Panc1 (cell line): ENCODE data around the gene PBX1.

Source experiments
- CTCF ChIP-seq: fragments of 450-650 bp; IDR thresholded peaks from 2 replicates; pipeline ENCODE4 v1.5.1; 2017; ENCODE audit warnings: mild to moderate bottlenecking
- POLR2AphosphoS5 ChIP-seq: IDR thresholded peaks from 2 replicates; pipeline ENCODE4 v1.6.1; 2012; ENCODE audit warnings: mild to moderate bottlenecking, low read depth, low read length, moderate library complexity
- REST ChIP-seq, 2 experiments: IDR thresholded peaks; 2 replicates each; pipeline ENCODE4 v1.6.1; 2011 to 2012; ENCODE audit warnings: low read depth in 2 of 2, control low read depth in 1 of 2, low read length in 1 of 2, mild to moderate bottlenecking in 1 of 2, moderate library complexity in 1 of 2; ENCODE audit not compliant: insufficient read depth in 1 of 2

DNA sequence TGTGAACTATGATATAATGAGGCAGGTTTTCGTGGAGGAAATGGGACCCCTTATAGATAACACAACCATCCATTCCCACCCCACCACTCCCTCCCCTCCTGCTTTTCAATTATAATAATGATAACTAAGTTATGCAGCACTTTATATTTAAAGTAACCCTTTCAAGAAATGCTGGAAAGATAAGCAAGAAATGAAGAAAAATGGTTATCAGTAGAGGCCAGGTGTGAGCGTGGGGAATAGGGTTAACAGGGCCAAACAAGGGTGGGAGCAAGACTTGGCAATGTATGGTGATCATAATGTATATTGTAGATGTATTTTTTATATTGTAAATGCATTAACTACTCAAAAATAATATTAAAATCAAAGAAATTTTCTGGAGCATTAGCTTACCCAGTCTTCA, 133.4 kb downstream of the PBX1 start:
- TF ChIP-seq CTCF (no peak), POLR2AphosphoS5 (no peak), REST (IDR thresholded peaks at IDR 0.05; ENCODE audit: insufficient read depth in 1 of 2, low read depth in 2 of 2, low read length in 1 of 2) (no peak)
